SK-N-SH (cell line): Measurements from ENCODE around the gene VWA3A. TPM values are rescaled to one million over a fixed set of nuclear protein-coding genes. Genes with fewer than 3 reads are reported as not detected.
"Not testable (repeated sequence)": the region's sequence is repeated elsewhere in the genome, so short reads cannot be mapped to it uniquely, and the experiment has no call there.

Source experiments
- CTCF ChIA-PET: fragments of 300-600, 350-600 bp; formaldehyde crosslinking; extraction: SDS; loops from one replicate; lab custom pipeline; 2021; lab: Yijun Ruan, JAX
- POLR2A ChIA-PET: fragments of 350-600 bp; sonication (Branson Sonifier 250); formaldehyde crosslinking; extraction: SDS; loops from one replicate; lab custom pipeline; 2020; ENCODE audit warnings: antibody characterized with exemption, inconsistent platforms; lab: Yijun Ruan, JAX
- DNase-seq: peaks from one replicate; pipeline ENCODE4 v3.0.0; 2012
- H2AFZ ChIP-seq: fragments of 200-600 bp; sonication (generic); 2 replicates; pipeline ENCODE4 v1.8.1; 2016; ENCODE audit warnings: antibody characterized with exemption, mild to moderate bottlenecking, low read depth
- H3F3A ChIP-seq: fragments of 200-600 bp; sonication (generic); replicated peaks from 2 replicates; pipeline ENCODE3; 2016; ENCODE audit warnings: antibody characterized with exemption, mild to moderate bottlenecking; ENCODE audit not compliant: insufficient read depth
- H3K27ac ChIP-seq, 2 experiments: fragments of 200-500 bp in 1 of 2; fragments of 200-600 bp in 1 of 2; sonication (Bioruptor generic) in 1 of 2; sonication (generic), shearing (Covaris generic) in 1 of 2; 2 replicates each; pipeline versions ENCODE4 v1.5.1 to v1.6.1; 2014 to 2016; ENCODE audit warnings: low read depth in 2 of 2, inconsistent platforms in 1 of 2, low read length in 1 of 2, mild to moderate bottlenecking in 1 of 2, mixed read lengths in 1 of 2
- H3K27me3 ChIP-seq: fragments of 200-600 bp; sonication (generic), shearing (Covaris generic); 2 replicates; pipeline ENCODE4 v1.6.1; 2016; ENCODE audit warnings: mixed run types; ENCODE audit not compliant: insufficient read depth
- H3K36me3 ChIP-seq, 2 experiments: fragments of 200-500 bp in 1 of 2; fragments of 200-600 bp in 1 of 2; sonication (Bioruptor generic) in 1 of 2; sonication (generic) in 1 of 2; replicated peaks in 1 of 2; 2 replicates each; pipeline versions ENCODE3 to v1.5.1; 2014 to 2016; ENCODE audit warnings: low read length in 1 of 2, mild to moderate bottlenecking in 1 of 2; ENCODE audit not compliant: insufficient read depth in 2 of 2, control insufficient read depth in 1 of 2
- H3K4me1 ChIP-seq, 2 experiments: fragments of 200-500 bp in 1 of 2; fragments of 200-600 bp in 1 of 2; sonication (Bioruptor generic) in 1 of 2; sonication (generic), shearing (Covaris generic) in 1 of 2; 2 replicates each; pipeline versions ENCODE4 v1.5.1 to v1.6.1; 2014 to 2016; ENCODE audit warnings: low read depth in 1 of 2, low read length in 1 of 2, mixed run types in 1 of 2; ENCODE audit not compliant: insufficient read depth in 2 of 2, control insufficient read depth in 1 of 2
- H3K4me2 ChIP-seq: fragments of 200-600 bp; sonication (generic), shearing (Covaris generic); 2 replicates; pipeline ENCODE4 v1.6.1; 2017; ENCODE audit warnings: mixed run types
- H3K4me3 ChIP-seq, 2 experiments: fragments of 200-500 bp in 1 of 2; fragments of 200-600 bp in 1 of 2; sonication (Bioruptor generic) in 1 of 2; sonication (generic), shearing (Covaris generic) in 1 of 2; 2 replicates each; pipeline versions ENCODE4 v1.5.1 to v1.8.1; 2014 to 2016; ENCODE audit warnings: low read depth in 2 of 2, inconsistent platforms in 1 of 2, low read length in 1 of 2, mild to moderate bottlenecking in 1 of 2, mixed read lengths in 1 of 2, moderate library complexity in 1 of 2
- H3K79me2 ChIP-seq: fragments of 200-600 bp; sonication (generic); 2 replicates; pipeline ENCODE4 v1.8.1; 2017; ENCODE audit warnings: mild to moderate bottlenecking; ENCODE audit not compliant: insufficient read depth
- H3K9ac ChIP-seq: fragments of 200-600 bp; sonication (generic); 2 replicates; pipeline ENCODE4 v1.6.1; 2017; ENCODE audit warnings: mixed run types
- H3K9me2 ChIP-seq: fragments of 200-600 bp; sonication (generic); 2 replicates; pipeline ENCODE4 v1.6.1; 2017; ENCODE audit warnings: mixed run types
- H3K9me3 ChIP-seq: fragments of 200-600 bp; sonication (generic); 2 replicates; pipeline ENCODE4 v1.6.1; 2017; ENCODE audit warnings: mixed run types, mild to moderate bottlenecking, moderate library complexity
- H4K20me1 ChIP-seq: fragments of 200-600 bp; sonication (generic); 2 replicates; pipeline ENCODE4 v1.6.1; 2017; ENCODE audit warnings: mild to moderate bottlenecking, mixed run types; ENCODE audit not compliant: insufficient read depth
- CHD2 ChIP-seq: fragments of 150-350 bp; IDR thresholded peaks from 2 replicates; pipeline ENCODE4 v1.6.1; 2018; ENCODE audit warnings: low read length; ENCODE audit not compliant: partially characterized antibody
- EP300 ChIP-seq, 2 experiments: IDR thresholded peaks; 2 replicates each; pipeline versions ENCODE4 v1.4.0 to v1.6.1; 2012; ENCODE audit warnings: borderline replicate concordance in 1 of 2, low read depth in 1 of 2, low read length in 1 of 2
- EZH2phosphoT487 ChIP-seq: fragments of 200-600 bp; sonication (generic); IDR thresholded peaks from 2 replicates; pipeline ENCODE4 v1.6.1; 2017; ENCODE audit warnings: low read depth, mixed run types, mild to moderate bottlenecking, antibody characterized with exemption, moderate library complexity, borderline replicate concordance
- FOXJ3 ChIP-seq: sonication (generic); formaldehyde crosslinking; IDR thresholded peaks from 2 replicates; pipeline ENCODE4 v1.5.1; 2020; ENCODE audit warnings: mild to moderate bottlenecking, missing genetic modification reagents
- GABPA ChIP-seq: IDR thresholded peaks from 2 replicates; pipeline ENCODE4 v1.4.0; 2012; ENCODE audit warnings: low read depth, mild to moderate bottlenecking
- GATA2 ChIP-seq: sonication (generic); formaldehyde crosslinking; IDR thresholded peaks from 2 replicates; pipeline ENCODE4 v1.5.0; 2020; ENCODE audit warnings: mild to moderate bottlenecking, missing genetic modification reagents
- NFIC ChIP-seq: IDR thresholded peaks from 2 replicates; pipeline ENCODE4 v1.4.0; 2012; ENCODE audit warnings: borderline replicate concordance
- REST ChIP-seq: IDR thresholded peaks from 2 replicates; pipeline ENCODE4 v1.6.1; 2012; ENCODE audit warnings: mild to moderate bottlenecking, low read depth, low read length, moderate library complexity
- RXRA ChIP-seq: IDR thresholded peaks from 2 replicates; pipeline ENCODE4 v1.4.0; 2012; ENCODE audit warnings: low read depth, mild to moderate bottlenecking, borderline replicate concordance
- SMC3 ChIP-seq: IDR thresholded peaks from 2 replicates; pipeline ENCODE4 v1.6.1; 2012; ENCODE audit warnings: low read depth, low read length, improper control_type of control experiment
- WGBS: methylation state at CpG from one replicate; pipeline ENCODE4 v1.1.6; 2017; ENCODE audit warnings: low lambda C conversion rate; 5-methylcytosine and 5-hydroxymethylcytosine counted together
- polyA plus RNA-seq, 3 experiments: library from polyadenylated mRNA; depleted of rRNA; stranded (reverse); fragments of >200 nt; gene quantifications; 2 replicates each; pipeline ENCODE4 v1.2.3, GENCODE V29; 2012
- TF ChIP-seq, protein P1 (sequence below): IDR thresholded peaks from 2 replicates; pipeline ENCODE4 v1.4.0; 2012; ENCODE audit warnings: low read depth
- TF ChIP-seq, protein P2 (sequence below): IDR thresholded peaks from 2 replicates; pipeline ENCODE4 v1.4.0; 2012; ENCODE audit warnings: low read depth, borderline replicate concordance
- TF ChIP-seq, protein P3 (sequence below): IDR thresholded peaks from 2 replicates; pipeline ENCODE4; 2012

VWA3A gene
- polyA plus RNA-seq (2012; rRNA removed): not detected in 2 replicates
- not detected in 2 replicates for polyA plus RNA-seq (2012; cell fraction: cytosol; rRNA removed)
- 0.04 and 0.16 TPM in 2 replicates for polyA plus RNA-seq (2012; cell fraction: nucleus; rRNA removed)

DNA sequence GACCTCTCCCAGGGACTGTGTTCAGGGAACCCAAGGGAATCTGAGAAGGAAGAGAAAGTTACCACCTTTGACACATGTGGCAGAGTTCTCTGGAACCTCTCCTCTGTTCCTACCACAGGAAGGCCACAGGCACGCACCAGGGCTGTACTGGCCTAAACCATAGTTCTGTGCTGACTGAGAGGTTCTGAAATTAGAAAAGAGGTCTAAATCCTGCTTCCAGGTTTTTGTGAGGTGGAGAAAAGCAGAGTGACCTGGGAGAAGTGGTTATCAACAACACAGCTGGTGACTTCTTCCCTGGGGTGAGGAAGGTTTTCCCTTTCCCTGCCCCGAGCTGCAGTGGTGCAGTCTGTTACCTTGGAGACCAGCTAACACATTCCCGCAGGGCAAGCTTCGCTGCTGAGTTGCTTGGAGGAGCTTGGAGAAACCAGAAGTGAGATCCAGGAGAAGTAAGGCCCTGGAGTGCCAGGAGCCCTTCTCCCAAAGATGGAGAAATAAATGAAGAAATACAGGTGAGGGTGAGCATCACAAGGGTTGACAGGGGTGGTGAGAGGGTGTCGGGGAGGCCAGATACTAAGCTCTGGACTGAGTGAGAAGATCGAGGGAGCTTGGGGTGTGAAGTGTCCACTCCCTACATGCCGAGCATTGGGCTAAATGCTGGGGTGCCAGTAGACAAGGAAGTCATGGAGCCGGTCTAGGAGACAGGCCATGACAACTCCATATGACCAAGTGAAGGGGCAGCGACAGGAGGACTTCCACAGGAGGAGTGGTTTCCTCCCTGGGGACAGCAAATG lies at the start of gene VWA3A:
Gene VWA3A, plus strand, starts transcription at position 399 of the 791 bp plus-strand sequence. Its CDS starts 97 bp downstream, at position 496.
- POLR2A ChIA-PET: no interaction called here

DNA sequence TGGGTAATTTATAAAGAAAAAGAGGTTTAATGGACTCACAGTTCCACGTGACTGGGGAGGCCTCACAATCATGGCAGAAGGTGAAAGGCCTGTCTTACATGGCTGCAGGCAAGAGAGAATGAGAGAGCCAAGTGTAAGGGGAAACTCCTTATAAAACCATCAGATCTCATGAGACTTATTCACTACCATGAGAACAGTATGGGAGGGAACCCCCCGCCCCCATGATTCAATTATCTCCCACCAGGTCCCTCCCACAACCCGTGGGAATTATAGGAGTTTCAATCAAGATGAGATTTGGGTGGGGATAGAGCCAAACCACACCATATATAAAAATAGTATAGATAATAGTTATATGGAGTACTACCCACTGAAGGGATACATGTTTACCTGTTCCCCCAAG lies 48.5 kb upstream of the VWA3A start:
- H3K4me3 ChIP-seq, H2AFZ ChIP-seq, H3K4me1 ChIP-seq, H3K9me2 ChIP-seq, H3K27me3 ChIP-seq, DNase-seq, H3F3A ChIP-seq, H3K36me3 ChIP-seq, H3K9me3 ChIP-seq, H3K79me2 ChIP-seq, H3K27ac ChIP-seq, H4K20me1 ChIP-seq, H3K4me2 ChIP-seq, POLR2A ChIA-PET, H3K9ac ChIP-seq: not testable (repeated sequence)
- CTCF ChIA-PET: interaction anchor here (9.7 kb wide), 1 partner anchor 34 kb away, joined by 53 read pairs; no protein-coding TSS in a partner anchor
- 100% methylated on average over 3 of the region's 3 CpGs for WGBS

More for the DNA sequence above, at the start of gene VWA3A:
- H3K27ac ChIP-seq: no peak within 1 kb of the TSS
- CTCF ChIA-PET: interaction anchor here (1.2 to 9.3 kb wide), 2 partner anchors 14 to 92 kb away, joined by 4 to 87 read pairs; partner anchors contain the start of gene PDZD9
- H4K20me1 ChIP-seq: no peaks in the 10 kb centered on the region
- no peak within 1 kb of the TSS for H3K4me2 ChIP-seq
- WGBS: 73% methylated on average over 8 of the region's 9 CpGs
- no peak within 1 kb of the TSS for H3K9ac ChIP-seq
- no peaks in the 10 kb centered on the region; a peak in 1 of 4 replicates for H3K4me1 ChIP-seq
- H3K27me3 ChIP-seq: no peaks in the 10 kb centered on the region; the same call in 1 of the 2 replicates
- no peaks in the 10 kb centered on the region for H3K79me2 ChIP-seq
- H3K4me3 ChIP-seq: no peak within 1 kb of the TSS
- H3K9me3 ChIP-seq: no peaks in the 10 kb centered on the region
- H3K9me2 ChIP-seq: no peaks in the 10 kb centered on the region
- DNase-seq: no peak
- TF ChIP-seq EP300 (IDR thresholded peaks at IDR 0.05; ENCODE audit: borderline replicate concordance in 1 of 2, low read depth in 1 of 2, low read length in 1 of 2): no peak
- TF ChIP-seq GATA2 (CRISPR knock-in tag): no peak
- no peak for TF ChIP-seq FOXJ3 (CRISPR knock-in tag)
- TF ChIP-seq REST: no peak
- TF ChIP-seq, protein P1, sequence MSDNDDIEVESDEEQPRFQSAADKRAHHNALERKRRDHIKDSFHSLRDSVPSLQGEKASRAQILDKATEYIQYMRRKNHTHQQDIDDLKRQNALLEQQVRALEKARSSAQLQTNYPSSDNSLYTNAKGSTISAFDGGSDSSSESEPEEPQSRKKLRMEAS: no peak
- no peak for TF ChIP-seq EZH2phosphoT487
- TF ChIP-seq, protein P2, sequence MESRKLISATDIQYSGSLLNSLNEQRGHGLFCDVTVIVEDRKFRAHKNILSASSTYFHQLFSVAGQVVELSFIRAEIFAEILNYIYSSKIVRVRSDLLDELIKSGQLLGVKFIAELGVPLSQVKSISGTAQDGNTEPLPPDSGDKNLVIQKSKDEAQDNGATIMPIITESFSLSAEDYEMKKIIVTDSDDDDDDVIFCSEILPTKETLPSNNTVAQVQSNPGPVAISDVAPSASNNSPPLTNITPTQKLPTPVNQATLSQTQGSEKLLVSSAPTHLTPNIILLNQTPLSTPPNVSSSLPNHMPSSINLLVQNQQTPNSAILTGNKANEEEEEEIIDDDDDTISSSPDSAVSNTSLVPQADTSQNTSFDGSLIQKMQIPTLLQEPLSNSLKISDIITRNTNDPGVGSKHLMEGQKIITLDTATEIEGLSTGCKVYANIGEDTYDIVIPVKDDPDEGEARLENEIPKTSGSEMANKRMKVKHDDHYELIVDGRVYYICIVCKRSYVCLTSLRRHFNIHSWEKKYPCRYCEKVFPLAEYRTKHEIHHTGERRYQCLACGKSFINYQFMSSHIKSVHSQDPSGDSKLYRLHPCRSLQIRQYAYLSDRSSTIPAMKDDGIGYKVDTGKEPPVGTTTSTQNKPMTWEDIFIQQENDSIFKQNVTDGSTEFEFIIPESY: no peak
- TF ChIP-seq, protein P3, sequence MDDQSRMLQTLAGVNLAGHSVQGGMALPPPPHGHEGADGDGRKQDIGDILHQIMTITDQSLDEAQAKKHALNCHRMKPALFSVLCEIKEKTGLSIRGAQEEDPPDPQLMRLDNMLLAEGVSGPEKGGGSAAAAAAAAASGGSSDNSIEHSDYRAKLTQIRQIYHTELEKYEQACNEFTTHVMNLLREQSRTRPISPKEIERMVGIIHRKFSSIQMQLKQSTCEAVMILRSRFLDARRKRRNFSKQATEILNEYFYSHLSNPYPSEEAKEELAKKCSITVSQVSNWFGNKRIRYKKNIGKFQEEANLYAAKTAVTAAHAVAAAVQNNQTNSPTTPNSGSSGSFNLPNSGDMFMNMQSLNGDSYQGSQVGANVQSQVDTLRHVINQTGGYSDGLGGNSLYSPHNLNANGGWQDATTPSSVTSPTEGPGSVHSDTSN: no peak
- TF ChIP-seq NFIC: no peak
- TF ChIP-seq RXRA: no peak
- TF ChIP-seq SMC3: no peak
- no peak for TF ChIP-seq GABPA
- TF ChIP-seq CHD2: no peak
- no peak within 1 kb of the TSS for H2AFZ ChIP-seq
- no peaks in the 10 kb centered on the region for H3F3A ChIP-seq
- H3K36me3 ChIP-seq: no peaks in the 10 kb centered on the region

DNA sequence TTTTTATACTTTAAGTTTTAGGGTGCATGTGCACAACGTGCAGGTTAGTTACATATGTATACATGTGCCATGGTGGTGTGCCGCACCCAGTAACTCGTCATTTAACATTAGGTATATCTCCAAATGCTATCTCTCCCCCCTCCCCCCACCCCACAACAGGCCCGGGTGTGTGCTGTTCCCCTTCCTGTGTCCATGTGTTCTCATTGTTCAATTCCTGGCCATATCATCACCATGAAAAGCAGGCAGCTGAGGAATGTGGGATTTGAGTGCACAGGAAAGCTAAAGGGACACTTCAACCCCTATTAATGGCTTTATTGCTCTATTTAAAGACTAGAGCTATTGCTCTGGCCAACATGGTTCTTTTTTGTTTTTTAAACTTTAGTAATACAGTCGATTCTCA lies 46.5 kb upstream of the VWA3A start:
- POLR2A ChIA-PET: interaction anchor here (0.6 kb wide), 1 partner anchor 43 kb away, joined by 3 read pairs; no protein-coding TSS in a partner anchor
- H4K20me1 ChIP-seq, DNase-seq: not testable (repeated sequence)

More for the DNA sequence above, 46.5 kb upstream of the VWA3A start:
- 64% methylated on average over 5 of the region's 5 CpGs for WGBS
- H3K9me2 ChIP-seq, H3K4me2 ChIP-seq, H3K4me1 ChIP-seq, H3K36me3 ChIP-seq, H3K27ac ChIP-seq, H3K9ac ChIP-seq, H2AFZ ChIP-seq, H3F3A ChIP-seq, H3K27me3 ChIP-seq, H3K9me3 ChIP-seq, H3K79me2 ChIP-seq, H3K4me3 ChIP-seq: not testable (repeated sequence)
- CTCF ChIA-PET: interaction anchor here (3.2 kb wide), 1 partner anchor 33 kb away, joined by 15 read pairs; no protein-coding TSS in a partner anchor
